DMS153 treated with DMSO at 0.1 percent for 48 hours (cell line): ENCODE data around the gene RRAGA.
"Not testable (repeated sequence)": the region's sequence is repeated elsewhere in the genome, so short reads cannot be mapped to it uniquely, and the experiment has no call there.

Experiments used
- DNase-seq: peaks from one replicate; lab custom pipeline; 2025; ENCODE audit not compliant: unreplicated experiment; lab: John Stamatoyannopoulos, UW

RRAGA gene, protein sequence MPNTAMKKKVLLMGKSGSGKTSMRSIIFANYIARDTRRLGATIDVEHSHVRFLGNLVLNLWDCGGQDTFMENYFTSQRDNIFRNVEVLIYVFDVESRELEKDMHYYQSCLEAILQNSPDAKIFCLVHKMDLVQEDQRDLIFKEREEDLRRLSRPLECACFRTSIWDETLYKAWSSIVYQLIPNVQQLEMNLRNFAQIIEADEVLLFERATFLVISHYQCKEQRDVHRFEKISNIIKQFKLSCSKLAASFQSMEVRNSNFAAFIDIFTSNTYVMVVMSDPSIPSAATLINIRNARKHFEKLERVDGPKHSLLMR

DNA sequence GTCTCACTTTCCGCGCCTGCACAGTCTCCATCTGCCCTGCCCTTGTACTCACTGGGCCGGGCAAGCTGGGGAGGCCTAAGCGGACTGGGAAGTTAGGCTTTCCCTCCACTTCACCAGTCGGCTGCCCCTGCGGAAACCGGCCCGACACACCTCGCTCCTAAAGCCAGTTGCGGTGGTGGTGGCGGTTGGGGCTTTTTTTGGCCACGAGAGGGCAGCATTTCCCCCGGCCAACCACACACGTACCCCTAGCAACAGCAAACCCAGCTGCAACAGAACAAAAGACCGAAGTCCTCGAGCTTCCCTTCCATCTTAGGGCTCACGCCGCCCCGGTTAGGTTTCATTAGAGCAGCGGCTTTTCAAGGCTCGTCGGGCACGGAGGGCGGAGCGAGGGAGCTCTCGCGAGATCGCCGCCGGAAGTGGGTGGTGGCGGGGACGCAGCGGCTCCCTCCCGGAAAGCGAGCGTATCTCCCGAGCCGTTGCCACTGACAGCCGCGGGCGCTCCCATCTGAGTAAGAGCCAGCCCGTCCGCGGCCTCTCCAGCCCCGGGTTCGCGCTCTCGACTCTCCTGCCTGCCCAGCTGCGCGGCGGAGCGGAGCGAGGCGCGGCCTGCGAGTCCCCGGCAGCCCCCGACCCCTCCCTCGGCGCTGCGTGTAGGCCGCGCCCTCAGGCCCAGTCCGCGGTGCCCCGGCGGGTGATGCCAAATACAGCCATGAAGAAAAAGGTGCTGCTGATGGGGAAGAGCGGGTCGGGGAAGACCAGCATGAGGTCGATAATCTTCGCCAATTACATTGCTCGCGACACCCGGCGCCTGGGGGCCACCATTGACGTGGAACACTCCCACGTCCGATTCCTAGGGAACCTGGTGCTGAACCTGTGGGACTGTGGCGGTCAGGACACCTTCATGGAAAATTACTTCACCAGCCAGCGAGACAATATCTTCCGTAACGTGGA lies at the start of gene RRAGA:
Gene RRAGA, plus strand, starts transcription at position 462 of the 951 bp plus-strand sequence. Its CDS starts 233 bp downstream, at position 695.
- peak; percentile 92 for DNase-seq

DNA sequence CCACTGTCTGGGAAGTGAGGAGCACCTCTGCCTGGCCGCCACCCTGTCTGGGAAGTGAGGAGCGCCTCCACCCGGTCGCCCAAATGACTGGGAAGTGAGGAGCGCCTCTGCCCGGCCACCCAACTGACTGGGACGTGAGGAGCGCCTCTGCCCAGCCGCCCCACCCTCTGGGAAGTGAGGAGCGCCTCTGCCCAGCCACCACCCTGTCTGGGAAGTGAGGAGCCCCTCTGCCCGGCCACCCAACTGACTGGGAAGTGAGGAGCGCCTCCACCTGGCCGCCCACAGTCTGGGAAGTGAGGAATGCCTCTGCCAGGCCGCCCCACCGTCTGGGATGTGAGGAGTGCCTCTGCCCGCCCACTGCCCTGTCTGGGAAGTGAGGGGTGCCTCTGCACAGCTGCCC lies 49.1 kb upstream of the RRAGA start:
- no peak for DNase-seq

DNA sequence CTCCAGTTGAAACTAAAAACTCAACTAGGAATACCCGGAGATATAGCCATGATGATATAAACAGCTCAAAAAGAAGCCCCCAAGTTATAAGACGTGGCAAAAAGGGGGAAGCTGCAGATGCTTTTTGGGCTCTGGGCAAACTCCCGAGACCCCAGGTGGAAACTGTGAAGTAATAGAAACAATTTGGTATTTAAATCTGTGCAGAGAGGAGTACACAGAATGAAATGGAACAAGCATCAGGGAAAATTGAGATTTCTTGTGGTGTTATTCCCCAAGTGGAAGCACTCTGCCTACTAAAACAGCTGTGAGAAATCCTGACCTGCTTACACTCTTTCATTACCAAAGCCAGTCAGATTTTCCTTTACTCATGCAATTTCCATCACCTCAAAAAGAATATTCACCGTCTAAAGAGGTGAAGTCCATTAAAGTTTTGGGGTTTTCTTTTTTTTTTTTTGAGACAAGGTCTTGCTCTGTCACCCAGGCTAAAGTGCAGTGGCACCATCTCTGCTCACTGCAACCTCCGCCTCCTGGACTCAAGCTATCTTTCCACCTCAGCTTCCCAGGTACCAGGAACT lies 39.7 kb upstream of the RRAGA start:
- no peak for DNase-seq

DNA sequence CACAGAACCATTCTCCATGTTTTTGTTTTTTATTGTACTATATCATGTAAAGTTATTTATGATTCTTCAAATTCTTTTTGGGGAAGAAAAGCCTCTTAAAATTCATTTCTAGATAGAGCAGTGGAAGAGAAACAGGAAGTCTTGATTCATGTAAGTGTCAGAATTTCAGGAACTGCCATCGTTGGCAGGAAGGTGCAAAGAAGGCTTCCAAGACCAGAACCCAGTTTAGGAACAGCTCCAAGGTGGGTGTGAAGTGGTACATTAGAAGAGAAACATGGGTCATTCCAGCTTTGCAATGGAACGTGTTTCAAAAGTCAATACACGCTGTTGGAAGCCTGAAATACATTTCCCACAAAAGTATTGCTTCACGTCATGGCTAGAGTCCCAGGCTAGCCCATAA lies 31.0 kb upstream of the RRAGA start:
- DNase-seq: no peak

DNA sequence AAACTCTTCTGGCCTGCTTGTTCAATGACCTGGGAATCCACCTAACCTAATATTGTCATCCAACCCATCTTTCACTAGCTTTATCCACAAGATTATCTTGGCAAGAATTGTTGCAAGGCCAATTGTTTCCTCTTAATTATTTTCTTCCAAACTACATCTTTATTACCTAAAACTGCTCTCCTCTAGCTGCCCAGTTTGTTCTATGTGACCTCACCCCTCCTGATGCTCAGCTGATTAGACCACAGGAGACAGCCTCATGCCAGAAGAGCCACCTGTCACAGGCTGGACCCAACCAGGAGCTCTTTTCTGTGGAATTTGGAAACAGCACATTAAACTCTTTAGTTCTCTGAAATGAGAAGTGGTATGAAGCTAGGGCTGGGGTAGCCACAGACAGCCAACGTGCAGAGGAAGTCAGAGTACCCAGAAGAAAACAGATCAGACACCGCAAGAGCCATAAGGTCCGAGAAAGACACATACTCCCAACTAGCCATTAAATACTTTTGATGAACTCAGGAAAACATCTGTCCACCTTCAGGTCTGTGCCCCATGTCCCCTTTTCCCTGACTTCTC lies 28.3 kb upstream of the RRAGA start:
- DNase-seq: no peak

DNA sequence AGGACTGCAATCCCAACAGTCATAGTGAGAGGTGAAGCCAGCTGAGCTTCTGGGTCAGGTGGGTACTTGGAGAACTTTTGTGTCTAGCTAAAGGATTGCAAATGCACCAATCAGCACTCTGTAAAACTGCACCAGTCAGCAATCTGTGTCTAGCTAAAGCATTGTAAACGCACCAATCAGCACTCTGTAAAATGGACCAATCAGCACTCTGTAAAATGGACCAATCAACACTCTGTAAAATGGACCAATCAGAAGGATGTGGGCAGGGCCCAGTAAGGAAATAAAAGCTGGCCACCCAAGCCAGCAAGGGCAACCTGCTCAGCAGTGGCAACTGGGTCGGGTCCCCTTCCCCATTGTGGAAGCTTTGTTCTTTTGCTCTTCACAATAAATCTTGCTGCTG lies 27.6 kb upstream of the RRAGA start:
- not testable (repeated sequence) for DNase-seq

DNA sequence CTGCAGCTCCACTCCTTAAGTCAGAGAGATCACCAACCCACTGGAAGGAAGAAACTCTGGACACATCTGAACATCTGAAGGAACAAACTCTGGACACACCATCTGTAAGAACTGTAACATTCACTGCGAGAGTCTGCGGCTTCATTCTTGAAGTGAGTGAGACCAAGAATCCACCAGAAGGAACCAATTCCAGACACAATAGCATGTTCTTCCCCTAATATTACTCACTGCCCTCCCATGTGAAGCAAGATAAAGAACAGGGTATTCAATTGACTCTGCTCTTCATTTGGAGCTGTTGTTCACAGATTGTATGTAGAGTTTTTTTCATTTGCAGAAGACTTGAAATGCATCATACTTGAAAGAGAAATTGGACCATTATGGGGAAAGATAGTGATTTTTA lies 27.0 kb upstream of the RRAGA start:
- DNase-seq: no peak

DNA sequence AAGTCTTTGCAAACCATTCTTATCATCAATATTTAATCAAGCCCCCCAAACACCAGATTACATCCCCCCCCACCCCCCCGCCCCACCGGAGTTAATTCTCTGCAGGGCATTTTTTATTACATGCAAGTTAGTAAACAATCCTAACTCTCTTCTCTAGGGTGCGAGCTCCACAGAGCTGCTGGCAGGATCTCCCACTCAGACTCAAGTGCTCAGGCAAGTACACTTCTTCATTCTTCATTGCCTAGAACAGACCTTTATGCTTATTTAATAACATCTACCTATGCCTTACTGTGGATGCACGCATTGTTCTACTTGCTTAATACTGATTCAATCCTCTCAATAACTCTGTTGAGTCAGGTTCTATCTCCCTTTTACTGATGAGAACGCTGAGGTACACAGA lies 26.1 kb upstream of the RRAGA start:
- no peak for DNase-seq

DNA sequence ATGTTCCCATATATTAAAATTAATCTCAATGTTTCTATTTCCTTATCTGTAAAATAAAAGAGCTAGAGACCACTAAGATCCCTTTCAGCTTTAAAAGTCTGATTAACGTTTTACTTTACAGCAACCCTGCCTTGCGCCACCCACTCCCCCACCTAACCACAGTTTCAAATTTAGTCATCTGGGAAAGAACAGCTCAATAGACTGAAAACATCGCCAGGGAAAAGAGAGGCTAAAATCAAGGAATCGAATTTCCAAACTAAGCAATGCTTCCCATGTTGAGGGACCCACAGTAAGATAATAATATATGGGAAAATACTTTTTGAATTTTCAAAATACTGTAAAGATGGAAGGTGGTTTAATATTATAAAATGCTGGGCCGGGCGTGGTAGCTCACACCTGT lies 22.9 kb upstream of the RRAGA start:
- DNase-seq: no peak

DNA sequence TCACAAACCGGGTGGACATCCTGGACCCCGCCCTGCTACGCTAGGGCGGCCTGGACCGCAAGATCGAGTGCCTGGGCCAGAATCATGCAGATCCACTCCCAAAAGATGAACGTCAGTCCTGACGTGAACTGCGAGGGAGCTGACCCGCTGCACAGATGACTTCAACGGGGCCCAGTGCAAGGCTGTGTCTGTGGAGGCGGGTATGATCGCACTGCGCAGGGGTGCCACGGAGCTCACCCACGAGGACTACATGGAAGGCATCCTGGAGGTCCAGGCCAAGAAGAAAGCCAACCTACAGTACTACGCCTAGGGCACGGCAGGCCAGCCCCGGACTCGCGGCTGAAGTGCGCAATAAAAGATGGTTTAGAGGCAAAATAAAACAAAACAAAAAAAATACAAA lies 21.4 kb upstream of the RRAGA start:
- DNase-seq: no peak

DNA sequence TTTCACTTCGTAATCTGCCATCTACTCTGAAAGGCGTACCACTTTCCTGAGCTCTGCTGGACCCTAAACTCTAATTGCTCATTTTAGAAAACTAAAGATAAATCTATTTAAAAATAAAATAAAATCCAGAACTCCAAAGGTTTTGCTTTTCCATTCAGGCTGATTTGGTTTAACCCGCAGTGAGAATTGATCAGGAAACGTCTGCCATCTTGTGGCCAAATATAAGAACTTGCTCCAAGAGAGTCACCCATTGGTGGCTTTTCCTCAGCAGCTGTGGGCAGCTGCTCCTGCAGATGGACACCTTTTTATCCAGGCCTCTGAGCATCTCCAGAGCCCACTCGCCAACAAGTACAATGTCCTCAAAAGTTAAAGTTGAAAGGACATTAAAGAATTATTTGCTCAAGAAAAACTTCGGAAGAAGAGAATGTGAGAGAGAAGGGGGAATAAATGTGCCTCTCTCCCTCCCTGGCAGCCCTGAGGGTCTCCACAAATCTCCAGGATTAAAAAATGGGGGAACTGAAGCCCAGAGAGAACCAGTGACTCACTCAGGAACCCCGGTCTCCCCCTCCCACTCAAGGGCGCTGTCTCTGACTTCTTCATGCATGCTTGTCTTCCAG lies 20.3 kb upstream of the RRAGA start:
- DNase-seq: peak; percentile 73

DNA sequence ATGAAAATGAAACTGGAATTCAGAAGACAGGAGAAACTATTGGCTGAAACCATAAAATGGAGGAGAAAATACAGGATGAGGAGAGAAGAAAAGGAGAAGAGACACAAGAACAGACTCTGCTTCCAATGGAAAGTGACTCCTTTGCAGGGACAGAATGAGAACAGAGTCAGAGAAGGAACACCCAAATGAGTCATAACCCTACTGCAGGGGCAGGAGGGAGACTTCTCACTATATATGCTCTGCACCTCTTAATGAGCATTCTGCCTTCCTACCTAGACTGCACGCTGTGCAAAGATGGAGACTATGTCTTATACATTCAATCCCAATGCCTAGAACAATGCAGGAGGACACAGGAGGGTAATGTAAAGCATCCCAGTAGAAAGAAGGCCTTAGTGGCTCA lies 18.3 kb upstream of the RRAGA start:
- DNase-seq: no peak

DNA sequence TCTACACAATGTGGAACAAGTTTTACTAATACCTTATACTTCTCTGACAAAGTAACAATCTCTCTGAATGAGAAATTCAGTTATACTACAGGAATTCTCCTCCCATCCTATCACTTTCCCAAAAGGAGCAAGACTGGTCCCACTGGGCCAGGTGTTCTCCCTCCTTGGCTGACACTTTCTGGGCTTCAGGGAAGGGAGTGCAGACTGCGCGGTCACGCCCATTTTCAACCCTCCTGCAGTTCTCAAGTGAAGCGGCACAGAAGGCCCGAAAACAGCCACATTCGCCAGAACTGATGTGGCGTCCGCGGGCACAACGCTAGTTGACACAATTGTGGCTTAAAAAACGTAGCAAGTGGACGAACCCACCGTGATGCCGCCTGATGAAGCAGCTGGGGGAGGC lies 16.8 kb upstream of the RRAGA start:
- DNase-seq: no peak

DNA sequence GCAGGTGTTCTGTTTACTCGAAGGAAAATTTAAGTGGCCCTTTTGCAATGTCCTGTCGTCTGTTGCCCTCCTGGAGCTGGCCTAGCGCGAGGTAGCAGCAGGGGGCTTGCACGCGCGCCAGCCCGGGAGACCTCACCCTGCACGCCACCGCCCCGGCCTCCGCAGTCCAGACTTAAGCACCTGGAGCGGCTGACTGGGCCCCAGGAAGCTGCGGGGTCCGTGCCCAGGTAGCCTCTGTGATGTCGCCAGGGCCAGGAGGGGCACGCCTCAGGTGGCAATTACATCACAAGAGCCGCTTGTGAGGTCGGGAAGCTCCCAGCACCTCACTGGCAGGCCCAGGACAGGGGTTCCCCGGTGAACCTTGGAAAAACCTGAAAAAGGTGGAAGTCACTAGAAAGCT lies 16.2 kb upstream of the RRAGA start, which contains the start of gene SAXO1:
Gene SAXO1, minus strand, starts transcription at position 195 of the 400 bp plus-strand sequence. CDS start 301 bp downstream, outside the sequence.
- DNase-seq: no peak

DNA sequence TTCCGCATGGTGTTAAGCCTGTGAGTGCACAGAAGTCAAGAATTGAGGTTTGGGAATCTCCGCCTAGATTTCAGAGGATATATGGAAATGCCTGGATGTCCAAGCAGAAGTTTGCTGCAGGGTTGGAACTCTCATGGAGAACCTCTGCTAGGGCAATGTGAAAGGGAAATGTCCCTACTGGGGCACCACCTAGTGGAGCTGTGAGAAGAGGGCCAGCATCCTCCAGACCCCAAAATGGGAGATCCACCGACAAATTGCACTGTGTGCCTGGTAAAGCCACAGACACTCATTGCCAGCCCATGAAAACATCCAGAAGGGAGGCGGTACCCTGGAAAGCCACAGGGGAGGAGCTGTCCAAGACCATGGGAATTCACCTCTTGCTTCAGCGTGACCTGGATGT lies 12.6 kb upstream of the RRAGA start:
- DNase-seq: no peak

DNA sequence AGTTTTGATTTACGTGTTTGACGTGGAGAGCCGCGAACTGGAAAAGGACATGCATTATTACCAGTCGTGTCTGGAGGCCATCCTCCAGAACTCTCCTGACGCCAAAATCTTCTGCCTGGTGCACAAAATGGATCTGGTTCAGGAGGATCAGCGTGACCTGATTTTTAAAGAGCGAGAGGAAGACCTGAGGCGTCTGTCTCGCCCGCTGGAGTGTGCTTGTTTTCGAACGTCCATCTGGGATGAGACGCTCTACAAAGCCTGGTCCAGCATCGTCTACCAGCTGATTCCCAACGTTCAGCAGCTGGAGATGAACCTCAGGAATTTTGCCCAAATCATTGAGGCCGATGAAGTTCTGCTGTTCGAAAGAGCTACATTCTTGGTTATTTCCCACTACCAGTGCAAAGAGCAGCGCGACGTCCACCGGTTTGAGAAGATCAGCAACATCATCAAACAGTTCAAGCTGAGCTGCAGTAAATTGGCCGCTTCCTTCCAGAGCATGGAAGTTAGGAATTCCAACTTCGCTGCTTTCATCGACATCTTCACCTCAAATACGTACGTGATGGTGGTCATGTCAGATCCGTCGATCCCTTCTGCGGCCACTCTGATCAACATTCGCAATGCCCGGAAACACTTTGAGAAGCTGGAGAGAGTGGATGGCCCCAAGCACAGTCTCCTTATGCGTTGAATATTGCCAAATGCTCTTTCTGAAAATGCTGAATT lies 850 bp downstream of the RRAGA start:
- DNase-seq: no peak

DNA sequence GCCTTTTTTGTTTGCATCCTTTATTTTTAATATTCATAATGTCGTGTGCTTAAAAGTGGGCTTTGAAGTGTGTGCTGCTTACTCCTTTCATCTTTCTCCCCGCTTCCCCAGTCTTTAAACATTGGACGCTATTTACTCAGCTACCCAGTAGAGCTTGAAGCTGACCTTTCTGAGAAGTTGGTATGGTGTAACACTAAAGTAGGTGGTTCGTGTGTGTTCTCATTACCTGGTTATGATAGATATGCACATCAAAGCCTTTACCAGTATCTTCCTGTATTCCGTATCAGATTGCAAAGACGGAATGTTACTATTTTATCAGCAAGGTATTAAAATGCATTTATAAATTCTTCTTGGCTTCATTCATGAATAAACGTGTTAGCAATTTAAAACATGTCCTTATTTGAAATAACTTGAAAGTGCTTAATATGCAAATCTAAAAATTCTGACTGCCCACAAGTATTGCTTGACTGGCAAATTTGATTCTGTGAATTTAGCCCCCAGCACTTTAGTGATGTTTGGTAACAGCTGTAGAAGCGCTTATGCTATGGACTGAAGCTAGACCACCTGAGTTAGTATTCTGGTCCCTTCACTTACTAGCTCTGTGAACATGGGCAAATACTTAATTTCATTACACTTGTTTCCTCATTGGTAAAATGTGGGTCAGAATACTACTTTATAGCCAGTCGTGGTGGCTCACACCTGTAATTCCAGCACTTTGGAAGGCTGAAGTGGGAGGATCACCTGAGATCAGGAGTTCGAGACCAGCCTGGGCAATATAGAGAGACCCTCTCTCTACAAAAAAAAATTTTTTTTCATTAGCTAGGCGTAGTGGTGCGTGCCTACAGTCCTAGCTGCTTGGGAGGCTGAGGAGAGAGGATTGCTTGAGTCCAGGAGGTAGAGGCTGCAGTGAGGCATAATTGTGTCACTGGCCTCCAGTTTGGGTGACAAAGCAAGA lies 1.7 kb downstream of the RRAGA start:
- DNase-seq: no peak

DNA sequence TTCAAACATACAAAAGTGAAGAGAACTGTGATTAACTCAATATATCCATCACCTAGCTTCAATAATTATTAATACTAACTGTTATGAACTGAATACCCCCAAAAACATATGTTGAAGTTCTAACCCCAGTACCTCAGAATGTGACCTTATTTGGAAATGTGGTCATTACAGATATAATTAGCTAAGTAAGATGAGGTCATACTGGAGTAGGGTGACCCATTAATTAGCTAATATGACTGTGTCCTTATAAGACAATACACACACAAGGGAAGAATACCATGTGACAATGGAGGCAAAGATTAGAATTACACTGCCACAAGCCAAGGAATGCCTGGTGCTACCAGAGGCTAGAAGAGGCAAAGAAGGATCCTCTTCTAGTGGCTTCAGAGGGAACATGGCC lies 7.8 kb downstream of the RRAGA start:
- DNase-seq: no peak

DNA sequence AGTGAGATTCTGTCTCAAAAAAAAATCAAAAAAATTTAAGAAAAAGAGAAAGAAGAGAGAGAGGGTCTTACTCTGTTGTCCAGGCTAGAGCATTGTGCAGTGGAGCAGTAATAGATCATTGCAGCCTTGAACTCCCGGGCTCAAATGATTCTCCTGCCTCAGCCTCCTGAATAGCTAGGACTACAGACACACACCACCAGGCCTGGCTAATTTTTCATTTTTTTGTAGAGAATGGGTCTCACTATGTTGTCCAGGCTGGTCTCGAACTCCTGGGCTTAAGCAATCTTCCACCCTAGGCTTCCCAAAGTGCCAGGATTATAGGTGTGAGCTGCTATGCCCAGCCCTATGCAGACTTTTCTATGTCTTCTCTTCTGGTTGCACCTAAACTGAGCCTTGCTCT lies 25.0 kb downstream of the RRAGA start:
- DNase-seq: no peak
